Heart right ventricle (tissue), 16 donors: ENCODE measurements around the gene TBC1D22A. TPM values are rescaled to one million over a fixed set of nuclear protein-coding genes. Genes with fewer than 3 reads are reported as not detected.

Source experiments
- ATAC-seq, 8 donors: fragments of 200-7000 bp; cut with Tn5 transposase; one replicate each; pipeline ENCODE4 v1.9.1; 2020; ENCODE audit warnings: mild to moderate bottlenecking in 8 of 8, moderate library complexity in 8 of 8, moderate number of reproducible peaks in 1 of 8
- DNase-seq, 2 donors: peaks; one replicate each; pipeline ENCODE4 v3.0.0-alpha.2; 2020
- H3K27ac ChIP-seq, 10 donors: fragments of 200-600 bp; sonication (generic) in 2 of 10; one replicate each; pipeline versions ENCODE4 v1.5.0 to v1.8.0; 2020 to 2022; ENCODE audit warnings: mild to moderate bottlenecking in 3 of 10
- H3K27me3 ChIP-seq, 7 donors: fragments of 200-600 bp; one replicate each; pipeline ENCODE4 v1.8.0; 2021 to 2022; ENCODE audit warnings: mild to moderate bottlenecking in 2 of 7
- H3K36me3 ChIP-seq, 9 donors: fragments of 200-600 bp; sonication (generic) in 1 of 9; one replicate each; pipeline versions ENCODE4 v1.5.0 to v1.8.0; 2020 to 2022; ENCODE audit warnings: mild to moderate bottlenecking in 2 of 9
- H3K4me1 ChIP-seq, 9 donors: fragments of 200-600 bp; sonication (generic) in 1 of 9; one replicate each; pipeline versions ENCODE4 v1.5.0 to v1.8.0; 2020 to 2022; ENCODE audit warnings: mild to moderate bottlenecking in 4 of 9
- H3K4me3 ChIP-seq, 10 donors: fragments of 200-600 bp; sonication (generic) in 2 of 10; one replicate each; pipeline versions ENCODE4 v1.5.0 to v1.8.0; 2020 to 2022; ENCODE audit warnings: mild to moderate bottlenecking in 7 of 10, moderate library complexity in 2 of 10
- H3K9me3 ChIP-seq, 11 donors: fragments of 200-600 bp in 10 of 11; sonication (generic) in 2 of 11; one replicate each; pipeline versions ENCODE4 v1.5.0 to v1.8.0; 2013 to 2022; ENCODE audit warnings: mild to moderate bottlenecking in 2 of 11, control low read depth in 1 of 11, moderate library complexity in 1 of 11
- WGBS, 2 donors: extraction: QIAGEN DNeasy Blood & Tissue Kit; methylation state at CpG; one replicate each; pipeline ENCODE4 v1.1.7; 2013; ENCODE audit warnings: inconsistent platforms in 1 of 2; 5-methylcytosine and 5-hydroxymethylcytosine counted together
- intact Hi-C, 10 donors: fragments of 100-400 bp; cut with DNase I; formaldehyde crosslinking; loops; one replicate each; pipeline versions ENCODE4 v1.11.1 to v1.14.2; 2022
- polyA plus RNA-seq, 2 donors: library from polyadenylated mRNA; stranded (reverse); fragments of 200-250 nt; gene quantifications; one replicate each; pipeline ENCODE4 v1.2.3, GENCODE V29; 2013
- total RNA-seq, 10 donors: library from RNA; stranded (reverse); fragmentation: NEBNext Ultra II Directional in 3 of 10; extraction: Animal tissue kit (Norgen Biotek cat#: 25700) in 3 of 10; gene quantifications; one replicate each; pipeline versions ENCODE4 v1.2.1 to v1.2.4, GENCODE V29; 2021 to 2023
- TF ChIP-seq, protein P1 (sequence below), 9 donors: fragments of 200-600 bp; sonication (generic) in 2 of 9; IDR thresholded peaks; one replicate each; pipeline versions ENCODE4 v1.5.0 to v1.8.0; 2021 to 2022; ENCODE audit warnings: antibody characterized with exemption in 9 of 9, mild to moderate bottlenecking in 5 of 9, moderate library complexity in 1 of 9
- donor health status: Arrhythmogenic right ventricular cardiomyopathy.
- donor health status: ischemic (EF 13 %, LVEDD 7.1; RV severe dilation, severe dysfunction).
- donor health status: healthy with polysubstance abuse.
- donor health status: DM: no; HTN: yes; CAD: no.
- donor health status: DM: no; HTN: no; CAD: no.
- donor health status: ischemic (EF 25% LVEDD 6.9; RV normal size, moderate dysfunction).
- donor health status: ischemic (EF 25% LVEDD 5.7; RV mildly dilated, moderate dysfunction).
- donor health status: healthy.
- donor health status: DM: yes; HTN: yes; CAD: no.
- donor health status: Ischemic cardiomyopathy.
- donor health status: ischemic (EF 35%, LVEDD 5.7; RV mildly dilated, moderate dysfunction).
- donor health status: nonischemic (EF 11% LVEDD 7.7; RV severe dilation, severe dysfunction).
- donor health status: DM: yes; HTN: yes; CAD: no.
- donor health status: PGD.
- donor health status: ischemic (EF 29% LVEDD 5.4; RV normal size, mild dysfunction).
- donor health status: nonischemic (EF 23%, LVEDD 6.1; RV moderate dilation, normal function).

Gene TBC1D22A
- total and polyA plus RNA-seq, 12 donors: 7.2 to 27.9 (median 17.9) TPM

DNA sequence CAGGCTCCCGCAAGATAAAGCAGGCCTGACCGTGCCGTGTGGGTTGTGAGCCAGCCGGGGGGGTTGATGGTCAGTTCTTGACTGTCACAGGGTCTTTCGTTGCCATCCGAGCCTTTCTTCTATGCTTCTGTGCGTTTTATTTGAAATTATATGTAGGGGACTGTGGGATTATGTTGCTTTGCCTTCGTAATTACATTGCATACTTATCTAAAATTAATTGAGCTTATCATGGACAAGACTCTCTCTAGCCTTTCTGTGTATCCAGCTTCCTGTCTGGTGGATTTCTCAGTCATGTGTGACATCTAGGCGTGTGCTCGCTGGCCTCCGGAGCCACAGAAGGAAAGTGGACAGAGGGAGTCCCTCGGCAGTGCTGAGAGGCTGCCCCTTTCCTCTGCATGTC lies 93.2 kb downstream of the TBC1D22A start:
- no peak for DNase-seq
- no peak for ATAC-seq

DNA sequence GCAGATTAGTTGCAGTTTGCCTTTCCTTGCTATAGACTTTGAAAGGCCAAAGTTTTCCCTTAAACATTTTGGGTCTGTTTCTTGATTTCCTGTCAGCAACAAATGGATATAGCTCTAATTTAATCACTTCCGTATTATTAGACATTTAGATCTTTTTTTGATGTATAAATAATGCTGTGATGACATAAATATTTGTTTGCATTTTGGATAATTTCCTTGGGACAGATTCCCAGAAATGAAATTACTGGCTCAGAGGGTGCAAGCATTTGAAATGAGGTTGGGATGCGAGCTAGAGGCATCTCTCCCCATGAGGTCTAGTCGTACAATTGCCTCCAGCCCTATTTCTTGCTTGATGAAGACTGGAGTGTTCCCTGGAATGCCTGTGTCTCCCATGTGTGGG lies 94.2 kb downstream of the TBC1D22A start:
- 93 to 96% methylated on average over 3 of the region's 3 CpGs for WGBS, 2 donors
- ATAC-seq (no peak), DNase-seq (no peak)
- intact Hi-C loops: no loop called here
- no peak overlapping the region for H3K4me3 ChIP-seq
- no peak overlapping the region for H3K27ac ChIP-seq
- H3K27me3 ChIP-seq: no peaks in the 10 kb centered on the region
- no peaks in the 10 kb centered on the region for H3K9me3 ChIP-seq
- TF ChIP-seq, protein P1, sequence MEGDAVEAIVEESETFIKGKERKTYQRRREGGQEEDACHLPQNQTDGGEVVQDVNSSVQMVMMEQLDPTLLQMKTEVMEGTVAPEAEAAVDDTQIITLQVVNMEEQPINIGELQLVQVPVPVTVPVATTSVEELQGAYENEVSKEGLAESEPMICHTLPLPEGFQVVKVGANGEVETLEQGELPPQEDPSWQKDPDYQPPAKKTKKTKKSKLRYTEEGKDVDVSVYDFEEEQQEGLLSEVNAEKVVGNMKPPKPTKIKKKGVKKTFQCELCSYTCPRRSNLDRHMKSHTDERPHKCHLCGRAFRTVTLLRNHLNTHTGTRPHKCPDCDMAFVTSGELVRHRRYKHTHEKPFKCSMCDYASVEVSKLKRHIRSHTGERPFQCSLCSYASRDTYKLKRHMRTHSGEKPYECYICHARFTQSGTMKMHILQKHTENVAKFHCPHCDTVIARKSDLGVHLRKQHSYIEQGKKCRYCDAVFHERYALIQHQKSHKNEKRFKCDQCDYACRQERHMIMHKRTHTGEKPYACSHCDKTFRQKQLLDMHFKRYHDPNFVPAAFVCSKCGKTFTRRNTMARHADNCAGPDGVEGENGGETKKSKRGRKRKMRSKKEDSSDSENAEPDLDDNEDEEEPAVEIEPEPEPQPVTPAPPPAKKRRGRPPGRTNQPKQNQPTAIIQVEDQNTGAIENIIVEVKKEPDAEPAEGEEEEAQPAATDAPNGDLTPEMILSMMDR (IDR thresholded peaks at IDR 0.05): no peak
- peaks cover 0 to 17% (median 0%) of the 10 kb centered on the region in 9 donors for H3K4me1 ChIP-seq
- peaks cover 0 to 10% (median 0%) of the 10 kb centered on the region in 9 donors for H3K36me3 ChIP-seq

More for the DNA sequence above, 93.2 kb downstream of the TBC1D22A start:
- Histone ChIP-seq H3K9me3 (no peaks in the 10 kb centered on the region), H3K27ac (no peak overlapping the region), H3K4me1 (peaks cover 0 to 17% (median 0%) of the 10 kb centered on the region in 9 donors), H3K36me3 (peaks cover 0 to 19% (median 0%) of the 10 kb centered on the region in 9 donors), H3K4me3 (no peak overlapping the region), H3K27me3 (no peaks in the 10 kb centered on the region)
- intact Hi-C loops: no loop called here
- TF ChIP-seq, protein P1 (IDR thresholded peaks at IDR 0.05): no peak
- WGBS, 2 donors: 92% methylated on average over 12 of the region's 12 CpGs

DNA sequence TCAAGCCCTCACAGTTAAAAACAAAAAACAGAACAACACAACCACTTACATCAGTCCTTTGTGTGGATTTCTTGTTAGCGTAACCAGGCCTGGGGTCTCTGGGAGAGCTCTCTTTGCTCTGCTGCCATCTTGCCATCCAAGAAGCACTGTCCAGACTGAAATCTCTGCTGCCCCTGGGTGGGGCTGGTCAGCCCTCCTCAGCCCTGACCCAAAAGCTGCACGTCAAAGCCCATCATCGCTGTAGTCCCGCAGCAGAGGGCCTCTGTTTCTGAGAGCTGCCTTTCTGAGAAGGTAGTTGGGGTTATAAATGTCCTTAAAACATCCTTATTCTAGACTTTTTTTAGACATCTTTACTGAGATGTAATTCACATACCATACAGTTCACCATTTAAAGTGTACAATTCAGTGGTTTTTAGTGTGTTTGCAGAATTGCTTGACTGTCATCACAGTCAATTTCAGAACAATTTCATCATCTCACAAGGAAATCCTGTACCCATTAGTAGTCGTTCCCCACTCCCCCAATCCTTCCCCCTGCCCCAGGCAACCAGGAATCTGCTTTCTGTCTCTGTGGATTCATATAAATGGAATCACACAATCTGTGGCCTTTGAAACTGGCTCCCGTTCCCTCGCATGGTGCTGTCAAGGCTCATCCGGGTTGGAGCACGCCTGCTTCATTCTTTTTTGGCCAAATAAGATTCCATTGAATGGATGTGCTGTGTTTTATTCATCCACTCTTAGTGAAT lies 94.9 kb downstream of the TBC1D22A start:
- ATAC-seq (no peak), DNase-seq (no peak)
- intact Hi-C loops: no loop called here
- TF ChIP-seq, protein P1 (IDR thresholded peaks at IDR 0.05): no peak
- Histone ChIP-seq H3K27me3 (no peaks in the 10 kb centered on the region), H3K27ac (no peak overlapping the region), H3K4me3 (no peak overlapping the region), H3K9me3 (no peaks in the 10 kb centered on the region), H3K36me3 (peaks cover 0 to 4% (median 0%) of the 10 kb centered on the region in 9 donors), H3K4me1 (peaks cover 0 to 17% (median 0%) of the 10 kb centered on the region in 9 donors)
- WGBS, 2 donors: 91 to 92% methylated on average over 9 of the region's 9 CpGs

DNA sequence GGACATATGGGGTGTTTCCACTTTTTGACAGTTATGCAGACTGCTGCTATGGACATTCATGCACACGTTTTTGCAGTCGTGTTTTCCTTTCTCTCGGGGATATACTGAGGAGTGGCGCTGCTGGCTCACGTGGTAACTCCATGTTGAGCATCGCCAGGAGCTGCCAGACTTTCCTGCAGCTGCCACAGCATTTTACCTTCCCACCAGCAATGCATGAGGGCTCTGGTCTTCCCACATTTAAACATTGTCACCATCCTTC lies 95.4 kb downstream of the TBC1D22A start:
- H3K4me1 ChIP-seq: peaks cover 0 to 17% (median 0%) of the 10 kb centered on the region in 9 donors
- TF ChIP-seq, protein P1 (IDR thresholded peaks at IDR 0.05): no peak
- no peak for DNase-seq
- H3K27me3 ChIP-seq: no peaks in the 10 kb centered on the region
- 92 to 94% methylated on average over 6 of the region's 6 CpGs for WGBS, 2 donors
- no peaks in the 10 kb centered on the region for H3K9me3 ChIP-seq
- ATAC-seq: no peak
- peaks cover 0 to 1% (median 0%) of the 10 kb centered on the region in 9 donors for H3K36me3 ChIP-seq
- intact Hi-C loops: no loop called here
- no peak overlapping the region for H3K27ac ChIP-seq
- H3K4me3 ChIP-seq: no peak overlapping the region
